HG03432 (cell line): Measurements from ENCODE around the gene AKAP7.

Experiments used
- ATAC-seq: cut with Tn5 transposase; IDR thresholded peaks from one replicate; pipeline ENCODE4 v1.9.1; 2021; ENCODE audit warnings: mild to moderate bottlenecking, moderate library complexity; ENCODE audit not compliant: unreplicated experiment

AKAP7 gene

DNA sequence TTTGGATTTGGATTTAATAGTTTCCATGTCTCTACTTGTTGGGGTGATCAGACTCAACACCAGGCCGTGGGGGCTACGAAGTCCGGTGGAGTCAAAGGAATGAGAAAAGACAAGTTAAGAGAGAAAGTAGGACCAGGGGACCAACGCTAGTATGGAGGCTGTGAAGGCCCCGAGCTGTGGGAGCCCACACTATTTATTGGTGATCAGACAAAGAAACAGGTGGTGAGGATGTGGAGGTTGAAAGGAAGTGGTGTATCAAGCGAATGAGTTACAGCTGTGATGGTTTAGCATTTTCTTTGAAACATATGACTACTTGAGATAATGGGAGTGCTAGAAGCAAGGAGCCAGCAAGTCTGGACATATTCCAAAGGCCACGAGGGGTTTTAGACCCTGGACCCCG lies 62.4 kb downstream of the AKAP7 start:
- no peak for ATAC-seq

DNA sequence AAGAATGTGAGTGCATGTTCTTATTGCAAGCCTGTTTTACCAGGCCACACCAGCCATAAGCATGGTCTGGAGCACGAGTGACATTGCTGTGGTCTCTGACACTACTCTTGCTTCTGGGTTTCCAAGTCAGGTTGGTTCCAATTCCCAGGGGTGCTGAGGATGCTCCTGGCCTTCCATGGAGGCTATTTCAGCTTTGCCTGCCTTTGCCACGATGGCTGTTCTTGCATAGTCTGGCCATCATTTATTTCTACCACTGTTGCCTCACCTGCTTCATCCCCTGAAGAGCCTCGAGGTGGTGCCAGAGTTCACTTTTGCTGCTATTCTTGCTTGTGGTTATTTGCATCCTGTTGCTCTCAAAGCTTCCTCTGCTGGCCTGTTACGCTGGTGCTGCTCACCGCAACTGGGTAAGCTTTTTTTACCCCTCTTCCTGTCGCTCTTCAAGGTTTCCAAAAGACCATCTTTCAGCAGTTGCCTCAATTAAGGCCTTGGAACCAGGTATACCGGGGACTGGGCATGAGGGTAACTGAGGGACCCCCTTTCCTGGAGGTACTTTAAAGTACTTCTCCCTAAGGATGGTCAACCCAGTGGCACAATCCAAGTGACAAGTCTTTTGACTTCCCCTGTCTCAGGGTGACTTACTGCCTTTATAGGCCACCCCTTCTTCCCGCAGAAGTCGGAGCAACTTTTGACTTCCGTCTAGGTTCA lies 64.5 kb downstream of the AKAP7 start:
- peak; percentile 100 for ATAC-seq

DNA sequence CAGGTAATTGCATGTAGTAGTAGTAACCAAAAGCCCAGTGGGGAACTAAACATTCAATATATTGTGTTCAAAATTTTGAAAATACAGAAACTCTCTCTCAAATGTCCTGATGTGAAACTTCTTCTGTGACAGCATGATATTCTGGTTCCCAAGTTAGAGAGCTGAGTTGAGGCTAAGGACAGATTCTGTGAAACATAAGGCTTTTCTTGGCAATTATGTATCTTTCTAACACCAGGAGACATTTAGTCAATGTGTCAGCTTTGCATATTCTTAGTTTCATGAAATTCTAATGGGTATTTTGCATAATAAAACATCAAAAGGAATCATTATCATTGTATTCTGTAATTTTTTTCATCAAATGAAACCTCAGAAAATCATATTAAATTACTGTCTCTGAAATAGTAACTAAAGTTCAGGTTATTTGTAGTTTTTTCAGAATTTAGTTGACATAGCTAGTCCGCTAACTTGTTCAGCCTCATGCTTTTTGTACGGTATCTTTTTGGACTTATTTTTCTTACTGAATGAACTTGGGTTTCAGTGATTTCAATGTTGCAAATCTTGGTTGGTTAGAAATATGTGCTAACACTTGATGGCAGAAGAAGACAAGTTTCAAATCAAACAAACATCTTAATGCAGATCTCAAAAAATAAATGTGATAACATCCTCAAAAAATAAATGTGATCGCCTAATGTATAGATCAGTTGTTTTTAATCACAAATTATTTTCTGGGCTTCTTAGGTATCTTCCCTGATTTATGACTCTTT lies 70.4 kb downstream of the AKAP7 start:
- ATAC-seq: no peak

DNA sequence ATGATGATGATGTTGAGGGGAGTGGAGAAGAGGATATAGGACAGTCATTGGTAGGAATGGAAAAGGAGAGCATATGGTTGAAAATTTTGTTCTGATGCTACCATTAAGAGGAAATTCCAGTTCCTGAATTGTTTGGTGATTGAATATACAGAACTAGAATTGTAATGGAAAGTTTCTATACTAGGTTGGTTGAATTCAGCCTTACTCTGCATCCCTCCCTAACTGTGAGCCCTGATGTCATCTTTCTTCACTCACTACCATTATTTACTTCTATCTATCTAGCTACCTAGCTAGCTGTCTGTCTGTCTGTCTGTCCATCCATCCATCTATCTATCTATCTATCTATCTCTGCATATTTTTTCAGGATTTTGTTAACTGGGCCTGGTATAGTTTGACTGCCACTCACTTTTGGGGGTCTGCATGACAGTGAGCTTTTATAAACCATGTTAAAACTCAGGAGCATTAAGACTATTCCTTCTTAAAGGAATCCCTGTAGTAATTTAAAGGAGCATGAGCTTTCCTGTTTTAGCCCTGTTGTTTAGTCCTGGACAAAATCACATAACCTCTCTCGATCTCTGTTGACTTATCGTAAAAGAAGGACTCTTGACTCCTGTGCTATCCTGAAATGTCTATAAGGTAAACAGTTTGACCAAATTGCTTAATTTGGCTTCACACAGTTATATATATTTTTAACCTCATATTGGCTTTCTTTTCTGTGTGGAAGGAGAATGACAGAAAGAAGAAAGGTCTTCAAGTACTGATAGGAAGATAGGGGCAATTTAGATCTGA lies 71.4 kb downstream of the AKAP7 start:
- ATAC-seq: no peak

DNA sequence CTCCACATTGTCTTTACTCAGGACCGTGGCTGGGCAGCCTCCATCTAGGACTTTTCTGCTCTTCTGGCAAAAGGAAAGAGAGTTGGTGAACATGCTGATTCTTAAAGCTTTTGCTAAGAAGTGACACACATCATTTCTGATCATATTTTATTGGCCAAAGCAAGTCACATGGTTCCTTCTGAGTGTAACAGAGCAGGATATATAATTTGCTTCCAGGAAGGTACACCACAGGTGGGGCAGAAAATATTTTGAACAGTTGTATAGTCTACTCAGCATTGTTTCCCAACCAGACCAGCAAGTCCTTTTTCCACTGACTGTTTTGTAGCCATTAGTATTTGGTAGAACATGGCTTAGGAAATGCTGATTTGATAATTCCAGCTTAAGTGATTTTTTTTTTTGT lies 73.5 kb downstream of the AKAP7 start:
- ATAC-seq: no peak

DNA sequence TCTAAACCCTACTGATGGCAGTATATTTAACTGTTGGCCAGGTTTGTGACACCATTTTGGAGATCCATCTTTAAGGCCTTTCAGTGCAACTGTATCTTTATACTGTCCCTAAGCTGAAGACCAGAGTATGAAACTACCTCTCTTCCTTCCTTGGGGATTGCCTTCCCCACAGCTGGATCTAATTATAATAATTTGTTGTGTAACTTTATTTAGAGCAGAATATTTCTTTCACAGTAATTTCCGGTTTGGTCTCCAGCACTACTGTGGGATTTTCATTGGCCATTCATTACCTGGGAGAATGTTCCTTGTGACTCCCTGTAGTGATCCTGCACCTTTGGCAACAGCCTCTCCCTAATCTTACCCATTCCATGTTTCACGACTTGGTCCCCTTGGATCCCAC lies 75.2 kb downstream of the AKAP7 start:
- ATAC-seq: no peak

DNA sequence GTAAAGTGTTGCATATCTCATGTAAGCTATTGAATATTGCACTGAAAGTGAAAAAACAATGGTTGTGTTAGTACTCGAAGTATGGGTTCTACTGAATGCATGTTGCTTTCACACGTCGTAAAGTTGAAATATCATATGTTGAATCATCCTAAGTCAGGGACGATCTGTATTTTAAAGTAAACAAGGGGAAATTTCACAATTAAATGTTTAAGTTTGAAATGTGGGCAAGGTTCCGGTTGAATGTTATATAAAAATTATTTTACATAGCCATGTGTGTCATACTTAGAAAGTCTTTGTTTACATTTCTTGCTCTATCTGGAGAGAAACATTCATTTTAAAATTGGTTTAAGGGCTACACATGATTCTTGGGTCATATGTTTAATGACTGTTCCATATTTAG lies 76.8 kb downstream of the AKAP7 start:
- ATAC-seq: no peak

DNA sequence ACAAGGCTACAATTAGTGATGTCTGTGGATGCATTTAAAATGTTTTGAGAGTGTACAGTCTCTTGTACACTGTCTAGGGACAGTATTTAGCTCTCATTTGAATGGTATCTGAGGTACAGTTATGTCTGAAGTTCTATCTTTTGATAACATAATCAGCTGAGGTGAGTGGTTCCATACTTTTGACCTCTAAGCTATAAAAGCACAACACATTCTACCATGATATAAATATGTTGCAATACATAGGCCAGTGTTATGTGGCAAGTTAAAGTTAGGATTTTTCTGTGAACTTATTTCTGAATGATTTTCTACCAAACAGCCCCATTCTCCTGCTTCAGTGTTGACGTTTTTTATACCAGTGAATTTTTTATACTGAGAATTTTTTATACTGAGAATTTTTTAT lies 77.6 kb downstream of the AKAP7 start:
- no peak for ATAC-seq

DNA sequence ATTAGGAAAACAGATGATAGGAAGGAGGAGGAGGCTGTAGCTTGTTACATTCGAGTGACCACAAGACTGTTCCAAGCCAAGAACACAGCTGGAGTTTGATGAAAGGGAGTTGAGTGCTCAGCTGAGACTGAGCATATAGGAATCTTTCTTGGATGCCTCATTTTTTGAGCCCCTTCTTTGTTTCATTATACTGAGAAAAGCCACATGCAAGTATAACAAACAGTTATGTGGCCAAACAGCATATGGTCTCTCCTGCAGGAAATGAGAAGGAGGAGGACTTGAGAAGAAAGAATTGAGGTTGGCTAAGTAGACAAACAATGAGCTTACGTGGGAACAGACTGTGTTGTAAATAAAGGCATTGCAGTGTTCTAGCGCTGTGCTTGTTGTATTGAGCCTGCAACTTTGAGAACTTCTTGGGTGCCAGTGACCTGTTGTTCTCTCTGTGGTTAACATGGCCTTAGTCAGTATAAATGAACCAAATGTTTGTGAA lies 78.3 kb downstream of the AKAP7 start:
- no peak for ATAC-seq

DNA sequence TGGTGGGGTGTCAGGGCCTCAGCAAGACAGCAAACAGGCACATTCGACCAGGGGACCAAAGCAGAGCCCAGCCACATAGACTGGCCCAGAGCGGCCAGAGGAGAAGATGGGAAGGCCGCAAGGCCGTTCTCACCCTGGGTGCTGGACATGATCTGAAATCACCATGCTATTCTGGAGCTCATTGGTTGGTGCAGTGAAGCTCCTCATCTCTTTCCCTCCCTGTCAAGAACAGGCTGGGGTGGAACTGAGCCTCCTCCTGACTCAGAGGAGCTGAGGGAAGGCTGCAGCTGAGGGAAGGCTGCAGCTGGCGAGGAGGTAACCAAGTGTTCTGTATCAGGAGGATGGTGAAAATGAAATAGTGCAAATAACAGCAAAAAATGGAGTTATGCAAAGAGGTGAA lies 80.0 kb downstream of the AKAP7 start:
- ATAC-seq: no peak

DNA sequence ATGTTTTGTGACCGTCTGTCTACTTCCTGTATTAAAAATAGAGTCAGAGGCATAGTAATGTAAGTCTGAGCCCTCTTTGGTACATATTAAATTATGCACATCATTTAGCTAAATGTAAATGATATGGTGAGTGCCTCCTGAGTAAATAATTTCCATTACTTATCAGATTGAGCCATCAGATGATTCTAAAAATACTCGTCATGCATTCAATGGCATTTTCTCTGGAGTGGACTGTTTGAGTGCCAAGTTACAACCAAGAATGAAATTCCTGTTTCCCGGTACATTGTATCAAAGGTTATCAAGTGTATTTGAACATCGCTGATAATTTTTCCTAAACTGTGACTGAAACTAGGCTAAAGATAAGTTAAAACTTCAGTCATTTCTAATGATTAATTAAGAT lies 81.0 kb downstream of the AKAP7 start:
- no peak for ATAC-seq

DNA sequence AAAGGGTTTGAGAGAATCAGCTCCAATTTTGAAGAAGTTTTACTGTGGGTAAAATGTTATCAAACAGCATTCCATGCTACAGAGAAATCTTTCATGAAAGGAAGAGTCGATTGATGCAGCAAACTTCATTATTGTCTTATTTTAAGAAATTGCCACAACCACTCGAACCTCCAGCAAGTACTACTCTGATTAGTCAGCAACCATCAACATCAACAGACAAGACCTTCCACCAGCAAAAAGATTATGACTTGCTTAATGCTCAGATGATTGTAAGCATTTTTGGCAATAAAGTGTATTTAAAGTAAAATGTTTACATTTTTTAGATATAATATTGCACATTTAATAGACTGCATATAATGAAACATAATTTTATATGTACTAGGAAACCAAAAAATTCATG lies 87.5 kb downstream of the AKAP7 start:
- no peak for ATAC-seq

DNA sequence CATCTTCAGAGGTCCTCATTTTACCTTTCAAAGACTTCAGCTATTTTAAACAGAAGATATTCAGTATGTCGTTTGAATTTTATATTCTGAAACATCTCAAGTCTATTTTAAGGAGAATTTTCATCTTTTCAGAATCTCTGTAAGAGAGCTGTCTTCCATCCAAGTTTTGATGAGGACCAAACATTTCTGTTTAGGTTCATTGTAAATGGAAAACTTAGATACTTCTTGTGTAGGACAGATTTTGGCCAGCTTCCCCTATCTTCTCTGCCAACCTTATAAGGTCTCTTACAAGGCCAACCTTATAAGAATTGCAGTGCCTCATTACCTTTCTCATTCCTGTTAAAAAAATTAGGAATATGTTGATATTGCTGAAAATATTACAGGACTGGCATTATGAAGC lies 88.1 kb downstream of the AKAP7 start:
- no peak for ATAC-seq

DNA sequence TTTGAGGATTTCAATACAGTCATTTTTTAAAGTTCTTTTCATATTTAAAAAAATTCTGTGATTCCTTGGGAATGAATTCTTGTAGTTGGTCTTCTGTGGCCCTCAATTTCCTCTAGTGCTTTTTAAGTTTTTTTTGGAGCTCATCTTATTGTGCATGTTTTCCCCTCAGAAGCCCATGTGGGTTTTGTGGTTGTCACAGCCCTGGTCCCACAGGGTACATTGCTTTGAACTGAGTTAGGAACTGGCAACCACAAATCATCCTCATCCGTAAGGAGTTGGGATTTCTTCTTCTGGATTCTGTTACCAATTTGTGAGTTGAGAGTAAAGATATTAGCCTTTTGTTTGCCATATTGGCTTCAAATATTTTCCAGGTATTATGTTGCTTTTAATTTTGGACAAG lies 89.9 kb downstream of the AKAP7 start:
- ATAC-seq: no peak

DNA sequence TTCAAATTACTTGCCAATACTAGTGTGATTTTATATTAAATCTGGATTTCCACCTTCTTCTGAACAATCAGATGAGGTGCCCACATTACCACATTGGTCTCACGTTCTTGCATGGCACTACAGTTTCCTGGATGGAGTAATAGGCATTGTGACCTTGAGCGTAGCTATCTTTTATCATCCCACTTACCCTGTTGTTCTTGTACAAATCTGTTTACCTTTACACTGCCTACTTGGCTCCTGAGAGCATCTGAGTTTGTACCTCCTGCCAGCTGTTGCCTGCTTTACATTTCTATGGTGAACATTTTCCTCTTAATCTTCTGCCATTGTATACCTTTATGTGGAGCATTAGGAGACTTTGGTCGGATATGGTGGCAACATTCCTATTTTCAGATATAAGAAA lies 90.7 kb downstream of the AKAP7 start:
- no peak for ATAC-seq

DNA sequence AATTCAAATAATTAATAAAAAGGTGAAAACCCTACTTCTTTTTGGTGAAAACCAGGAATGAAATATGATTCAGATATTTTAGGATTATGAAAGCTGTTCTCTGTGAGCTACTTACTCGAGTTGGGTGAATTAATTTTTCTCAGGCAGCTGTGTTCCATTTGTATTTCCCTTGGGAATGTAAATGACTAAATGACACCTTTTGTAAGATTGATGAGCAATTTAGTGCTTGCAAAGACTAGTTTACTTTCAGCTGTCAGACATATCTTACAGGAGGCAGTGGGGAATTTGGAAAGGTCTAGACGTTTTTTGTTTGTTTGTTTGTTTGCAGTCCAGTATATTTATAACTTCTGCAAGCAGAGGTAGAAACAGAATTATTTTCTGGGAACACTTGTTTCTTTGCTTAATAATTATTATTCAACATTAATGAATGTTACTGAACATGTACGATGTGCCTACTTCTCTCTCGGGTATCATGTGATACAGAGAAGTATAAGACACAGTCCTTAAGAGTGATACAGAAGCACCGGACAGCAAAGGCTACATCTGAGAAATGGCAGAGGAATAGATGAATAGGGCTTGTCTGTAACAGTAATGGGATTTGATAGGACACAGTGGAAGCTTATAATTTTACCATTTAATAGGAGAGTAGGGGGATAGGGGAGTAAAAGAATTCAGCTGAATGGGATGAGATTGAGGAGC lies 91.3 kb downstream of the AKAP7 start:
- ATAC-seq: no peak

DNA sequence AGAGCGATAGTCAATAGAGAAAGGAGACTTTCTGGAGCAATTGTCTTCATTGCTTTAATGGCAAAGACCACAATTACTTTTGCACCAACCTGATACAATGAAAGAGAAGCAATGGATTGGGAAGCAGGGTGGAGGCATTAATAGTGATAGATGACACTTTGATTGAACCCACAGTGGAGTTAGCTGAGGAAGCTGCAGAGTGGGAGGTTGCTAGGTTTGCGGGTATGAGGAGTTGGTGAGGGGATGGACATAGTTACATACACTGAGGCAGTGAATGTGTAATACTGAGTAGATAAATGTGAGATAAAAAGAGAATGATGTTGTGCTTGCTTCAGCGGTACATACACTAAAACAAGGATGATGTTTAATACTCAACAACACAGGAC lies 91.9 kb downstream of the AKAP7 start:
- no peak for ATAC-seq

DNA sequence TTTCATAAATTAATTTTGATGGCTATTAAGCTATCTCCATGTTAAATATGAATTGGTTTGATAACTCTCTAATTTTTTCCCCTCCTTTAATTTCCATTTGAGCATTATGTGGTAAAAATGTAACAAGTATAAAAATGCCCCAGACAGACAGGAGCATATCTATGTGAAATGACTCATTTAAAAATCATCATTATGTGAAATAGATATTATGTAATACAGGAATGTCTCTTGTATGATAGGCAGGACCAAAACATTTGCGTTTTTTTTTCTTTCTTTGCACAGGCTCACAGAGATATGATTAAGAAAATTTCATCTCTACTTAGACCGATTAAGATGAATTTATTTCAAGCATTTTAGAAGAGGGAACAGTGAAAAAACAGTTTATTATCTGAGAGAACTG lies 95.8 kb downstream of the AKAP7 start:
- no peak for ATAC-seq

DNA sequence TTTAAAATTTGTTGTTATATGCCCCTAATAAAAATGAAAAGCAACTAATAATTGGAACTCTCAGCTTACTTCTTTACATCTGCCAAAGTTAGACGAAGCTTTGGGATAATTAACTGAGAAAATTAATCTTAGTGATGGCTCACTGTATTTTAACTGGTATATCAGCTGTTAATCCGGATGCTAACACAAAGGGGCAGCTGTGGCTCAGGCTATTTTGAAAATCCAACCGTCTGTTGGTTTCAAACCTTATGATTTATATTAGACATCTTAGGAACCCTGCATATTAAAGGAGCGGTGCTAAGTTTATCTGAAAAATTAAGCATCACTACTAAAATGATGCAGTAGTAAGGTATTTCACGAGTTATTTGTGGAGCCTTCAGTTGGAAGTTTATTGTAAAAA lies 96.6 kb downstream of the AKAP7 start:
- ATAC-seq: no peak

DNA sequence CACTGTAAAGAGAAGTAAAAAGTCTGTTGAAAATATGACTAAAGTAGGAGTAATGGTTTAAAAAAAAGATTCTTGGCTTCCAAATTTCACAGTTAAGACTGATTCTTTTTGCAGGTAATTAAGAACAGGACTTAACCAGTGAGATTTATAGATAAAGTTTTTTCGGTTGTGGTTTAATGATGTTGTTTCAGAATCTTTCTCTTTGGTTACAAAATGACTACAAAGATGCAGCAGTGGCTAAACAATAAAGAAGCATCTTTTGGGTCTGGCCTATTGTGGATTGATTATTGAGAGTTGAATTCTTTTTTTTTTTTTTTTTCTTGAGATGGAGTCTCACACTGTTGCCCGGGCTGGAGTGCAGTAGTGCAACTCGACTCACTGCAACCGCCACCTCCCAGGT lies 109.7 kb downstream of the AKAP7 start:
- no peak for ATAC-seq

DNA sequence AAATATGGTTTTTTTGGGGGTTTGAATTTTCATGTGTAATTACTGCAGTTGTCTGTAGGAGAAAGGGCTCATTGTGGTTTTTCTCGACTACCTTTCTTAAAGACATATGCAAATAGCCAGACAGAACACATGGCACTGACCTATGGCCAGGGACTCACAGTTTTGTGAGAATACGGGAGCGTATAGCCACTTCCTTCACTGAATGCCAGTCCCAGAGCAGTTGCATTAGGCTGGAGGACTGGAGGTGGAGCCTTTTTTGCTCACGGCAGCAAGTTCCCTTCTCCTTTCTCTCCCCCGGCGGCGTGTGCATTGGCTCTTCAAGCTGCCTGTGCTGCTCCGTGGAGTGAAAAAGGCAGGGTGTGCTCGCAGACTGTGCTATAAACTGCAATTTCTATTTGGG lies 114.9 kb downstream of the AKAP7 start:
- peak; percentile 88 for ATAC-seq
